ENCODE measurements around the gene ANKRD6.

Gene ANKRD6

GRCh38 chr6:89471287-89471867 is 38.4 kb downstream of the ANKRD6 start:
- no peak for DNase-seq (ENCODE audit: low spot score)

GRCh38 chr6:89475101-89475500 is 42.1 kb downstream of the ANKRD6 start:
- DNase-seq (ENCODE audit: low spot score) = no peak

- no peak for DNase-seq (ENCODE audit: low spot score)
These were observed 42.7 kb downstream of the ANKRD6 start for GRCh38 chr6:89475634-89476033.

GRCh38 chr6:89479897-89480296 is 46.9 kb downstream of the ANKRD6 start:
- no peak for DNase-seq (ENCODE audit: low spot score)

GRCh38 chr6:89481695-89482094 is 48.7 kb downstream of the ANKRD6 start:
- DNase-seq (ENCODE audit: low spot score) = no peak

GRCh38 chr6:89482126-89482525 is 49.2 kb downstream of the ANKRD6 start:
- DNase-seq (ENCODE audit: low spot score) = no peak

- no peak for DNase-seq (ENCODE audit: low spot score)
These were observed 50.3 kb downstream of the ANKRD6 start for GRCh38 chr6:89483111-89483720.

GRCh38 chr6:89485320-89485719 is 52.4 kb downstream of the ANKRD6 start:
- no peak for DNase-seq (ENCODE audit: low spot score)

- DNase-seq (ENCODE audit: low spot score) = no peak
These were observed 54.9 kb downstream of the ANKRD6 start for GRCh38 chr6:89487864-89488263.

GRCh38 chr6:89488438-89488837 is 55.5 kb downstream of the ANKRD6 start:
- no peak for DNase-seq (ENCODE audit: low spot score)

GRCh38 chr6:89489078-89489477 is 56.1 kb downstream of the ANKRD6 start:
- no peak for DNase-seq (ENCODE audit: low spot score)

- DNase-seq (ENCODE audit: low spot score) = no peak
These were observed 59.2 kb downstream of the ANKRD6 start for GRCh38 chr6:89492025-89492640.

GRCh38 chr6:89494131-89494793 is 61.3 kb downstream of the ANKRD6 start:
- DNase-seq (ENCODE audit: low spot score) = no peak

GRCh38 chr6:89495961-89496535 is 63.1 kb downstream of the ANKRD6 start:
- DNase-seq (ENCODE audit: low spot score) = no peak

- DNase-seq (ENCODE audit: low spot score) = no peak
These were observed 67.7 kb downstream of the ANKRD6 start for GRCh38 chr6:89500611-89501010.

- no peak for DNase-seq (ENCODE audit: low spot score)
These were observed 68.3 kb downstream of the ANKRD6 start for GRCh38 chr6:89501222-89501621.

GRCh38 chr6:89501753-89502152 is 68.8 kb downstream of the ANKRD6 start:
- DNase-seq (ENCODE audit: low spot score) = no peak

GRCh38 chr6:89503641-89504040 is 70.7 kb downstream of the ANKRD6 start:
- no peak for DNase-seq (ENCODE audit: low spot score)

GRCh38 chr6:89505847-89506246 is 72.9 kb downstream of the ANKRD6 start:
- DNase-seq (ENCODE audit: low spot score) = no peak

GRCh38 chr6:89506716-89507617 is 74.0 kb downstream of the ANKRD6 start:
- DNase-seq (ENCODE audit: low spot score) = peak; percentile 33

GRCh38 chr6:89508755-89509563 is 76.0 kb downstream of the ANKRD6 start:
- DNase-seq (ENCODE audit: low spot score) = no peak

All from HuH-7 (cell line).